Mononuclear cell (primary cell): ENCODE data around the gene TMEM185B. TPM values are rescaled to one million over a fixed set of nuclear protein-coding genes. Genes with fewer than 3 reads are reported as not detected.
A peak's percentile ranks its signal among the peaks of the same experiment; 100 is the strongest.

ENCODE experiments used
- H3K27me3 ChIP-seq: 2 replicates; pipeline ENCODE4 v1.6.0; 2011; ENCODE audit warnings: low read length, control low read depth; ENCODE audit not compliant: insufficient read depth
- H3K4me1 ChIP-seq: 2 replicates; pipeline ENCODE4 v1.5.1; 2011; ENCODE audit warnings: mild to moderate bottlenecking, low read length, control low read depth; ENCODE audit not compliant: insufficient read depth
- H3K4me3 ChIP-seq: 2 replicates; pipeline ENCODE4 v1.5.1; 2011; ENCODE audit warnings: mild to moderate bottlenecking, low read length, moderate library complexity
- H3K9me3 ChIP-seq: 2 replicates; pipeline ENCODE4 v1.5.1; 2011; ENCODE audit warnings: low read depth, mild to moderate bottlenecking, control low read depth, low read length
- total RNA-seq: library from RNA; depleted of rRNA; stranded (reverse); fragments of >200 nt; gene quantifications from one replicate; pipeline ENCODE4 v1.2.3, GENCODE V29; 2012

The TMEM185B gene
- total RNA-seq, 1 donor: 17.5 TPM

DNA sequence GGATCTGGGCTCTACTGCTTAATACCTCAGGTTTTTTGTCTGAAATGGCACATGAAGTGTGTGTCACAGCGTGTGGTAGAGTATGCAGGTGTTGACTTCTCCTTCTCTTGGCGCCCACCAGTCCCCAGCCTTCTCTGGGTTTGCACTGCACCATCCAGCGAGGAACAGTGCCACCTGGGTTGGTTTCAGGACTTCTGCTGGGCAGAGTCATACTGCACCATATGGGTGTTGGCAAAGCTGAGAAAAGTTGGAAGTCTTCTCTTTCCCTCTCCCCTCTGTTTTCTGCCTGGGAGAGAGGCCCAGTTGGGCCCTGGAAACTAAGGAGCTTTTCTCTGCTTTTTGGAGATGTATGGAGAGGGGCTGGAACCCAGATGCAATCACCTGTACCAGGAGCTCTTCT lies 43.8 kb downstream of the TMEM185B start:
- no peaks in the 10 kb centered on the region for H3K9me3 ChIP-seq
- no peak overlapping the region for H3K4me3 ChIP-seq
- H3K27me3 ChIP-seq: no peaks in the 10 kb centered on the region
- H3K4me1 ChIP-seq: peaks cover 49% of the 10 kb centered on the region

DNA sequence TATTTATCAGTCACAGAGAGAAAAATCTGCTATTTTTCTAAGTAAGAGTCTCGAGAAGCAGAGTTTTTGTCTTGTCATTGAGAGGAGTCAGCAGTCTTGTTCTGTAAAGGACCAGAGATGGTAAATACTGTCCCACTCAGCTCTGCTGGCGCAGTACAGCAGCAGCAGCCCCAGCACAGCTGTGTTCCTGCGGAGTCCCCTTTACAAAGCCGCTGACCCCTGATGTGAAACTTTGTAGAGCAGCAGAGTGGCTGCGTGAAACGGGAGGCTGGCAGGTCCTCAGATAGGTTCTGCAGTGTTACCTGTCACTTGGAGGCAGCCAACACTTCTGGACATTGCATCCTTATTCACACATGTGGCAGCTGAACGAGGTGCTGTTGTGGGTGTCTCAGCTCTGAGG lies 45.2 kb downstream of the TMEM185B start:
- H3K4me3 ChIP-seq: no peak overlapping the region
- no peaks in the 10 kb centered on the region for H3K9me3 ChIP-seq
- H3K4me1 ChIP-seq: peaks cover 49% of the 10 kb centered on the region
- no peaks in the 10 kb centered on the region for H3K27me3 ChIP-seq

DNA sequence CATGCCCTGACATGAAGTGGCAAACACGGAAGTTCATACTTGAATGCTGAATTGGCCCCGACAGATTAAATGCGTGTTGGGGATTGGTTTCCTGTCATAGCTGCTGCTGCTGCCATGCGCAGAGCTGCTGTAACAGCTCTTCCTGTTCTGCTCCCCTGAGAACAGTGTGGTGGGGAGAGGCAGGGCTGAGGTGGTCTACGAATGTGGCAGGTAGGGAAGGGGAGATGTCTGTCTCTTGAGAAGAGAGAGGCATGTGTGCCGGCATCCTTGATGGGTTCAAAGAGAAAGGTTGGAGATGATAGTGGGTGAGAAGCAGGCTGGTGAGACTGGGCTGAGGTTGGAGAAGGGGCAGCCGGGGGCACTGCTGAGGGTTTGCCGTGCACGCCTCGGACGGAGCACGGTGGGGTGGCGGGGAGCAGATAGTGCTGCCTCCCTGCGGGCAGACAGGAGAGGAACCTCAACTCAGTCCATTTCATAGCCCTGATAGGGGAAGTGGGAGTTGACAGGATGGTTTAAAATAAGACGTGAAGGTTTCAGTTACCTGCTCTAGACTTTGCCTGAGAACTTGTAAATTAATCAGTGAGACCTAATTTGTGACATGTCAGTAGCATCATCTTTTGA lies 46.1 kb downstream of the TMEM185B start:
- H3K4me1 ChIP-seq: peaks cover 43% of the 10 kb centered on the region
- H3K4me3 ChIP-seq: peak overlapping the region; percentile 47
- no peaks in the 10 kb centered on the region for H3K27me3 ChIP-seq
- H3K9me3 ChIP-seq: no peaks in the 10 kb centered on the region

DNA sequence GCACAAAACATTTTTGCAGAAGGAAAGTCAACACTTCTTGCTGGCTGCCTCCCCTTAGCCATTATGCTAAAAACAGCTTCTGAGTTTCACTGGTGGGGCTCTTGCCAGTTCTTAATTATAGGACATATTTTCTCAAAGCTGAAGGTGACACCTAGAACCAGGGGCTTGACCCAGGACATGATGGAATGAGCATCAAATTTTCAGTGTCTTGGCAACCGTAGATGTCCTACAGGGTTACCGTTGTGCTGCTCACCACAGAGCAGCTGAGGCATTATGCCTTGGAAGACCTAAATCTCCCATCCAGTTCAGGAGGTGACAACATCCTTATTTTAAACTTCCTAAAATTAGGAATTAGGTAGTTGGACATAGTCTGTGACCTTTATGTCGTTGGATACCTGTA lies 46.7 kb downstream of the TMEM185B start:
- Histone ChIP-seq H3K4me1 (peaks cover 37% of the 10 kb centered on the region), H3K4me3 (no peak overlapping the region), H3K9me3 (no peaks in the 10 kb centered on the region), H3K27me3 (no peaks in the 10 kb centered on the region)

DNA sequence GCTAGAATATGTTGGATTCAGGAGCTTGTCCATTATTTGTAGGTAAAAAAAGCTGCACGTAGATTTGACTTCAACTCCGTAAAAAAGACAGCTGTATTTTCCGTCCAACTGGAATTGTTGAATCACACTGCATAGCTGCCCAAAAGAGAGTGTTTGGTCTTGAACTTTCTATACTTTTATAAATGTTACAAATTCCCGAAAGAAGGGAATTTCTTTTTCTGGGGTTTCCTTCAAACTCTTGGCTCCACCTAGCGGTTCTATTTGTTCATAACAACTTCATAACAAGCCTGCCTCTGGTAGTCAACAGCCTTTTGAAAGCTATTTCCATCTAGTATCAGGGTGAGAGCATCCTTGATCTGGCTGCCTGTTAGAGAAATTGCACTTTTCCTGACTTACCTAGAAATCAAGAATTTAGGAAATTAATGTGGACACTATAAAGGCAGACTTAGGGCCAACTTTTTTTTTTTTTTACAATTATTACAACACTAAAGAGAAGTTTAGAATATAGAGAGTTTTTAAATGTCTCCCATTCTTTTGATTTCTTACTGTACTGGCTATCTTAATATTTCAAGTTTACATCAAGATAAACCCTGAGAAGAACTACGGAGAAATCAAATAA lies 48.1 kb downstream of the TMEM185B start:
- Histone ChIP-seq H3K9me3 (no peaks in the 10 kb centered on the region), H3K4me1 (peaks cover 33% of the 10 kb centered on the region), H3K4me3 (no peak overlapping the region), H3K27me3 (no peaks in the 10 kb centered on the region)

Other genes with a start within 250 kb of the TMEM185B start
- 7.1 TPM for gene EPB41L5, start 210.3 kb downstream of the TMEM185B start, total RNA-seq
- 22.1 TPM for gene RALB, start 29.5 kb upstream of the TMEM185B start, total RNA-seq
- 0.10 TPM for gene INHBB, start 122.7 kb upstream of the TMEM185B start, total RNA-seq